Activated CD4-positive, alpha-beta T cell treated with anti-CD3 and anti-CD28 coated beads for 48 hours (primary cell): ENCODE results near the gene NEK1.
"Not testable (repeated sequence)": the region's sequence is repeated elsewhere in the genome, so short reads cannot be mapped to it uniquely, and the experiment has no call there.

Experiments used
- DNase-seq: peaks from one replicate; pipeline ENCODE4 v3.0.0-alpha.2; 2020

Gene NEK1

DNA sequence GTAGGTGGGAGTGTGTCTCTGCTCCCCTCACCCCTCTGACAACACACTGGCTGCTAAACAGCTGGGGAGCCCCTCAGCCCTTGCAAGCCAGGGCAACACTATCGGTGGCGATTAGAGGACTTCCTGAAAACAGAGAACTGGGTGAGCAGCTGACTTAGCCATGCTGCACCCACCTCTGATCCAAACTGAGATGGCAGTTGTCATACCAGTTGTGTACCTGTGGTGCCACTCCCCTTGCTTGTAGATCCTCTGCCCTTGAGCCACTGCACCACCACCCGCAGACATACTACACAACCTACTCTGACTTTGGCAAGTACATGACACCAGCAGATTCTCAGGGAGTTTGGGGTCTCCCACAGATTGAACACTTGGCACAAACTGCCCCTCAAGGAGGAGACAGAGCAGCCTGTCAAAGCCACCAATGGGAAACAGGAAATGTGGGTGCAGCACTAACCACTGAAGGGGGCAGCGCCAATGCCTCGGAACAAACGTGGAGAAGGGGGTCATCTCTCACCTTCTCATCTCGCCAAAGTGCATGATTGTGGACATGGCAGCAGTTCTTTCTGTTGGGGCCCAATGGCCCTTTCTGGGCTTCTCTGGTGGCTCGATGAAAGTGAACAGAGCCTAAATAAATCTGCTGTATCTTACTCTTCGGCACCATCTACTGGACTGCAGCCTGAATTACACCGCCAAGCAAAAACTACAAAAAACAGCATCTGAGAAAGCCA lies 119.8 kb downstream of the NEK1 start:
- DNase-seq, result peak; percentile 29

DNA sequence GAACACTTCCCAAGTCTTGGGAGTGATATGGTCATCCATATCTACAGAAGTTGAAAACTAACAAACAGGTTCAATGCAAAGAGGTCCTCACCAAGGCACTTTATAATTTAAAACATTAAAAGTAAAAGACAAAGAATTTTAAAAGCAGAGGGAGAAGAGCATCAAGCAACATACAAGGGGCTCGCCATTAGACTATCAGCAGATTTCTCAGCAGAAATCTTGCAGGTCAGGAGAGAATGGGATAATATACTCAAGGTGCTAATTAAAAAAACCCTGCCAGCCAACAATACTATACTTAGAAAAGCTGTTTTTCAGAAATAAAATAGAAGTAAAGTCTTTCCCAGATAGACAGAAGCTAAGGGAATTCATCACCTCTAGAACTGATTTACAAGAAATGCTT lies 121.2 kb downstream of the NEK1 start:
- no peak for DNase-seq

DNA sequence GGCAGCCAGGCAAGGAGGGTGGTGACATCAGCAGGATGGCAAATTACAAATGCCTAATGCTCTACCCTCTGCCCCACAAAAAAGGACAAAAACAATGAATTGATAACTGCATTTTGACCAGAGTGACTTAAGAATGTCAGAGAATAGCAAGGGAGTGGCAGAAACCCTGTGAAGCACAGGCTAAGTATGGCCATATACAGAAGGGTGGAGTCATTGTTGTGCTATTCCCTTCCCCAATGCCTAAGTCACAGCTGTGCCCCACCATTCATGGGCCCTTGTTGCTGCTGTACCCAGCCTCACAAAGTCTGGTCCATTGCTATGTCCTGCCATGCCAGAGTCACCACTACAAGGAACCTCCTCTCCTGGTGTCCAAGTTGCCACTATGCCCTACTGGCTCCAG lies 123.1 kb downstream of the NEK1 start:
- DNase-seq, result no peak

DNA sequence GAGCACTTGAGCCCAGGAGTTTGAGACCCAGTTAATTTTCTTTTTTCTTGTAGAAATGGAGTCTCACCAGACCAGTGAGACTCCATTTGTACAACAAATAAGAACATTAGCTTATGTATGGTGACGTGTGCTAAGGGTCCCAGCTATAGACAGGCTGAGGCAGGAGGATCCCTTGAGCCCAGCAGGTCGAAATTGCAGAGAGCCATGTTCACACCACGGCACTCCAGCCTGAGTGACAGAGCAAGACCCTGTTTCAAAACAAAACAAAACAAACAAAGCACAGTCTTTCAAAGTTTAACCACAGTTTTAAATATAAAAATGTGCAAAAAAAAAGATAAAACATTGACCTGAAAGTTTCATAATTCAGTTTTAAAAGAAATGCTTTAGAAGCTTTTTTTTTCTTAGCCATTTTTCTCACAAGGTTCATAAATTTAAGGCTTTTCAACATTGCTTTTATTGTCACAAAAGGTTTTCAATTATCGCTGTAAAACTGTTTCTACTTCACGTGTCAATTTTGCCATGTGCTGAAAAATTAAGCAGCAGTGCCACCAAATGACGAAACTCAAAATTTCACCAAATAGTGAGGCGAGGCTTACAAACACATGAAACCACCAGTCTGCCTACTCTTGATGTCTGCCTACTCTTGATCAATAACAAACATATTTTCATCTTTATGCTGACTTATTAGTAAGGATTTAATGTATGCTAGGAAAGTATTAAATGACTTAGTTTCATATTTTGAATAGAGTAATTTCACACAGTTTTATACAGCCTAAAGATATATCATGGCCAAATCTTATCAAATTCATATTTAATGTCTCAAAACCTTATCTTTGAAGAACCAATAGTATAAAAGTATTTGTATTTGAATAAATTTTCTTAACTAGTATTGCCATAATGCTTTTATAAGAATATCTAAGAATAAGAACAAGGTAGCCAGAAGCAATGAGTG lies 126.3 kb downstream of the NEK1 start:
- DNase-seq, result peak; percentile 24

DNA sequence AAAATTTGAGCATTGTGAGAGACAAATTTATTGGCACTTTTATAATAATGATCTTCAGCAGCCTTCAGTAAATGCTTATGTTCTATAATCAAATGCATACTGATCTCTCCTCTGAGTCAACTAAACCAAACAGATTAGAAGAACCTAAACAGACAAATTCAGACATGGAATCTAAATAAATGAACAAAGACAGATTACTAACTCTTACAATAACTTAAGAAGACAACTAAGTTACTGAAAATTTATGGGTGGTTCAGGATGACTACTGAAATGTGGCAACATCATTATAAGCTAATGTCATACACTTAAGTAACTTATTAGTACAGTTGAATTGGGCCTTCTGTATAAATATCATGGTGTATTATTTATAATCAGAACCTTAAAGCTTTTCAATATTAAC lies 127.3 kb downstream of the NEK1 start:
- no peak for DNase-seq

DNA sequence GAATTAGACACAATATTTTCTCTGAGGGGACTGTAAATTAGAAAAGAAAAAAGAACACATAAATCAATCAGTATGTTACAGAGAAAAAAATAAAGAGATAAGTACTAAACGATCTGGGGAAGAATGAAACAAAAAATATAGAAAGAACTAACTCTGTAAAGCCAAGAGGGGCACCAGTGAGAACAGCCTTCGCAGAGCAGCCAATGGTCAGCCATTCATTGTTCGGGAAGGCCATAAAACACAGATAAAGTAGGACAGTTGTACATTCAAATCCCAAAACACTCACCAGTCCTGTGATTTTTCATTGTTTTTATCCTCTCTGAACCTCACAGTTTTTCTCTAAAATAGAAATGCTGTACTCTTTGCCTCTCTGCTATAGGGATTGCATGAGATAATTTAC lies 127.9 kb downstream of the NEK1 start:
- no peak for DNase-seq

DNA sequence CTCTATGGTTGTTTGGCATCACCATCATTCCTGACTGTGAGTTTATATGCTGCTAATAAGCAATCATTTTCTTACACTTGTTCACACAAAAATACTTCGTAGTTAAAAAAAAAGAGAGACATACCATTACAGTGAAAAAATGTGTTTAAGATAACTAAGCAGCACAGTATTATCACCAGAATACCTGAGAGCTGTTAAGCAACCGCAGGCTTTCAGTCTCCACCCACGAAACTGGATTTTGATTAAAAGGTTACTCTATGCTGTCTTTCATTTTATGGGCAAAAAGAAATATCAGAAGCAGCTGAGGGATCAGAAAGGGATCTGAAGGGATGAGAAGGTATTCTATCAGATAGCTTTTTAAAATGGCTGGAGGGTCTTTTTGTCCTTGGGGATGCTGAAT lies 148.3 kb downstream of the NEK1 start:
- no peak for DNase-seq

DNA sequence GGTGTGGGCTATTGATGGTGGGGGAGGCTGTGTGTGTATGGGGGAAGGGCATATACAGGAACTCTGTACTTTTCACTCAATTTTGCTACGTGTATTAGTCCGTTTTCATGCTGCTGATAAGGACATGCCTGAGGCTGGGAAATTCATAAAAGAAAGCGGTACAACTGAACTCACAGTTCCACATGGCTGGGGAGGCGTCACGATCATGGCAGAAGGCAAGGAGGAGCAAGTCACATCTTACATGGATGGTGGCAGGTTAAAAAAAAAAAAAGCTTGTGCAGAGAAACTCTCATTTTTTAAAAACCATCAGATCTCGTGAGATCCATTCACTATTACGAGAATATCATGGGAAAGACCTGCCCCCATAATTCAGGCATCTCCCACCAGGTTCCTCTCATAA lies 152.3 kb downstream of the NEK1 start:
- no peak for DNase-seq

DNA sequence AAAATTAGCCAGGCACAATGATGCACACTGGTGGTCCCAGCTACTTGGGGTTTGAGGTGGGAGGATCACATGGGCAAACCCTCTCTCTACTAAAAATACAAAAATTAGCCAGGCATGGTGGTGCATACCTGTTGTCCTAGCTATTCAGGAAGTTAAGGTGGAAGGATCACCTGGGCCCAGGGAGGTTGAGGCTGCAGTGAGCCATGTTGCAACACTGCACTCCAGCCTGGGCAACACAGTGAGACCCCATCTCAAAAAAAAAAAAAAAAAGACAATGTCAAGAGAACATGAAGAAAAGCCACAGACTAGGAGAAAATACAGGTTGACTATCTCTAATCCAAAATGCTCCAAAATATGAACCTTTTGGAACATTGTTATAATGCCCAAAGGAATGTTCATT lies 153.8 kb downstream of the NEK1 start:
- DNase-seq, result no peak

DNA sequence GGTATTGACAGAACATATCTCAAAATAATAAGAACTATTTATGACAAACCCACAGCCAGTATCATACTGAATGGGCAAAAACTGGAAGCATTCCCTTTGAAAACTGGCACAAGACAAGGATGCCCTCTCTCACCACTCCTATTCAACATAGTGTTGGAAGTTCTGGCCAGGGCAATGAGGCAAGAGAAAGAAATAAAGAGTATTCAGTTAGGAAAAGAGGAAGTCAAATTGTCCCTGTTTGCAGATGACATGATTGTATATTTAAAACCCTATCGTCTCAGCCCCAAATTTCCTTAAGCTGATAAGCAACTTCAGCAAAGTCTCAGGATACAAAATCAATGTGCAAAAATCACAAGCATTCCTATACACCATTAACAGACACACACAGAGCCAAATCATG lies 159.7 kb downstream of the NEK1 start:
- DNase-seq, result not testable (repeated sequence)

DNA sequence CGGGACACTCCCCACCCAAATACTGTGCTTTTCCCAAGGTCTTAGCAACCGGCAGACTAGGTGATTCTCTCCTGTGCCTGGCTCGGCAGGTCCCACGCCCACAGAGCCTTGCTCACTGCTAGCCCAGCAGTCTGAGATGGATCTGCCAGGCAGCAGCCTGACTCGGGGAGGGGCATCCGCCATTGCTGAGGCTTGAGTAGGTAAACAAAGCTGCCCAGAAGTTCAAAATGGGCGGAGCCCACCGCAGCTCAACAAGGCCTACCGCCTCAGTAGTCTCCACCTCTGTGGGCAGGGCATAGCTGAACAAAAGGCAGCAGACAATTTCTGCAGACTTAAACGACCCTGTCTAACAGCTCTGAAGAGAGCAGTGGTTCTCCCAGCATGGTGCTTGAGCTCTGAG lies 163.4 kb downstream of the NEK1 start:
- DNase-seq, result not testable (repeated sequence)

DNA sequence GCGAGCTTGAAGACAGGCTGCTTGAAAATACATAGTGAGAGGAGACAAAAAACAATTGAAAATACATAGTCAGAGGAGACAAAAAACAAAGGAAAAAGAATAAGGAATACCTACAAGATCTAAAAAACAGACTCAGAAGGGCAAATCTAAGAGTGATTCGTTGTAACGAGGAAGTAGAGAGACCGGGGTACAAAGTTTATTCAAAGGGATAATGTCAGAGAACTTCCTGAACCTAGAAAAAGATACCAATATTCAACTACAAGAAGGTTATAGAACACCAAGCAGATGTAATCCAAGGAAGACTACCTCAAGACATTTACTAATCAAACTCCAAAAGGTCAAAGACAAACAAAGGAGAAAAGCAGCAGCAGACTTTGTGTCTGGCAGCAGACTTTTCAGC lies 165.6 kb downstream of the NEK1 start:
- no peak for DNase-seq

DNA sequence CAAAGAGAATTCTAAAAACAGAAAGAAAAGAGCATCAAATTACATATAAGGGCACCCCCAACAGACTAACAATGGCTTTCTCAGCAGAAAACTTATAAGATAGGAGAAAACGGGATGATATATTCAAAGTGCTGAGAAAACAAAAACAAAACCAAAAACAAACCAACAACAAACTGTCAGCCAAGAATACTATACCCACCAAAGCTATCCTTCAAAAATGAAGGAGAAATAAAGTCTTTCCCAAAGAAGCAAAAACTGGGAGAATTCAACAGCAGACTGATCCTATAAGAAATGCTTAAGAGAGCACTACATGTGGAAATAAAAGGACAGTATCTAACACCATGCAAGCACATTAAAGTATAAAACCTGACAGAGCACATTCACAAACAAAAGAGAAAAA lies 168.6 kb downstream of the NEK1 start:
- DNase-seq, result no peak

DNA sequence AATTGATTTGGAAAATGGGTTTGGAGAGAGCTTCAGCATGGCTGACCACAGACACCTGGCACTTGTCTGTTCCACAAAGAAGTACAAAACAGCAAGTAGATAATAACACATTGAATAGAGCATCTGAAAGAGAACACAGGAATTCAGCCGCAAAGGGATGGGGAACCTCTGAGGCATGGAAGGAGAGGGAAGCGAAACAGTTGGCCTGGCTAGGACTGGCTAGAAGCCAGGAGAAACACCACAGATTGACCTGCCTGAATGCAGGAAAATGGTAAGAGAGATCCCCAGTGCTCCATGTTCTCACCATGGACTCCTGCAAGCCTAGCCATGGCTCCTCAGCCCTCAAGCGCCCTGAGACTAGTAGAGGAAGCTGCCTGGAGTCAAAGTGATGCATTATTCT lies 171.9 kb downstream of the NEK1 start:
- DNase-seq, result no peak

DNA sequence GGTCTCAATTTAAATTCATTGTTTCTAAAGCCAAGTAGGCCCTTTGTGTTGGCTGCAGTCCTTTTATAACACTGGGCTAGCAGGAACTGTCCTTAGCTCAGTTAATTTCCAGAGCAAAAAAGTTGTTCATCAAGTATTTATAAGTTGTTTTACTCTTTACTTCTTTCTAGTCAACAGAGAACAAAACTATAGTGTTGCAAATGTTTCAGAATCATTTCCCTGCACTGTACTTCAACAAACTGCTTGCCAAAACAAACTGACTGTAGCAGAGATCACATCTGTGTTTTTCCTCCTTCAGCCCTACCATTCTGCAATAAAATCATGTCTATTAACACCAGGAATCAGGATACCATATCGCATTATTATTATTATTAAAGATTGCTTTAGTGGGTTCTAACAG lies 173.1 kb downstream of the NEK1 start:
- no peak for DNase-seq

DNA sequence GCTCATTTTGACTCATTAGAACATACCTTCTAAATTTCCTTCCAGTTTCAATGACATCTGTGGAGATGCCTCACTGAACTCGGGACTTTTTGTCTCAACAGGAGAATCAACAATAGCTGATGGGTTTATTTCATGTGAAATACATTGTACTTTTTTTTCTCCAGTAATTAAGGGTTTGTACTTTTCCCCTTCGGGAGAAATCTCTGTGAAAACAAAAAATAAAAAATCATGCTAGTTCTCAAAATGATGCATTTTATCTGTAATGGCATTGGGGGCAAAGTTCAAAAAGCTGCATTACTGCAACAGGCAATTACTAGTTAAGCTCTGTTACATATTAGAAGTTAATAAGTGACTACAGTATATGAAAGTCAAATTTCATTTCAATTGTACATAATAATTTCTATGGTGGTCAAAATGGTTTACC lies 174.3 kb downstream of the NEK1 start:
- no peak for DNase-seq

DNA sequence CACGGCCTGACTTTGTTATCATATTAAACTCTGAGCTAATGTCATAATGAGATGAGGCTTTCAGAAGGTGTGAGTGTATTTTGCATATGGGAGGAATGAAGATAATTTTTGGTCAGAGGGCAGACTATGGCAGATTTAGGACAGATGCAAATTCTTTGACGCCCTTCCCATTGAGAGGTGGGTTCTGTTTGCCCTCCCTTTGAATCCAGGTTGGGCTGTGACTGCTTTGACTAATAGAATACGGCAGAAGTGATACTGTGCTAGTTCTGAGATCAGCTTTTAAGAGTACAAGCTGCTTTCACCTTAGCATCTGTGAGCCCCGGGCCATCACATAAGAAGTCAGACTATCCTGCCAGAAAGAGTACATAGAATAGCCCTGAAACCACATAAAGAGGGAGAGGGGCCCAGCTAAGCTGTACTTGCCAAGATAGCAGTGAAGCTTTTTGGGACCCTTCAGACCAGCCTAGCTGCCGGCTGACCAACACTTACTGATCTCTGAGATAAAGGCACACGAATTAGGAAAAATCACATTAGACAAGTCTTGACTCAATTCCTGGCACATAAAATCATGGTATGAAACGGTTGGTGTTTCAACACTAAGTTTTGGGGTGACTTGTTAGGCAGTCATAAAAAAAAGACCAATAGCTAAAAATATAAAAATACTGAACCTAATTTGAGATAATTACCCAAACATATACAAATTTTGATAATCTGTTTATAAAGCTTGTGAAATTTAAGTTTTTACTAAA lies 174.9 kb downstream of the NEK1 start:
- no peak for DNase-seq

DNA sequence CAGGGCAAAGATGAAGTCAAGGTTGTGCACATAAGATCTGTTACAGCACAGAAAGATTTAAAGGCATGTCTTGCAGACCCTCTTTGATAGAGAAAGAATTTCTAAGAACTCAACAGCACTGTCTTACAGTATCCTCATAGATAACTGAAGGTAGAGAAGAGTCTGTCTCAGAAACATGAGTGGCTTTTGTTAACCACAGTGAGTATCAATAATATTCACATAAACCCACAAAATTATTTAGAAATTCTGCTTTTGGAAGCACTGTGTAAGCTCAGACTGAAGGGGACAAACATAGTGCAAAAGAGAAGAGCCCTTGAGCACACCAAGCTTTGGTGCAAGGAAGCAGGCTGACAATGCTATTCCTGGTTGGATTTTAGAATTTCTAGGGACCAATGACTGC lies 175.6 kb downstream of the NEK1 start:
- DNase-seq, result no peak

DNA sequence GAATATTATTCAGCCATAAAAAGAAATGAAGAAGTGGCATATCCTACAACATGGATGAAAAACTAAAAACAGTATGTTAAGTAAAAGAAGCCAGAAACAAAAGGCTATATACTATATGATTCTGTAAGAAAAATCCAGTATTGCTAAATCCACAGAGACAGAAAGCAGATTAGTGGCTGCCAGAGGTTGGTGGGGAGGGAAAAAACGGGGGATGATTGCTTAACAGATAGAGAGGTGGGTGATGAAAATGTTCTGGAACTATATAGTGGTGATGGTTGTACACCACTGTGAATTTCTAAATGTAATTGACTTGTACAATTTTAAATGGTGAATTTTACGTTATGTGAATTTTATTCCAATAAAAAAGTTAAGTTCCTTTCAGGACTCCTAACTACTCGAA lies 184.0 kb downstream of the NEK1 start:
- DNase-seq, result no peak

DNA sequence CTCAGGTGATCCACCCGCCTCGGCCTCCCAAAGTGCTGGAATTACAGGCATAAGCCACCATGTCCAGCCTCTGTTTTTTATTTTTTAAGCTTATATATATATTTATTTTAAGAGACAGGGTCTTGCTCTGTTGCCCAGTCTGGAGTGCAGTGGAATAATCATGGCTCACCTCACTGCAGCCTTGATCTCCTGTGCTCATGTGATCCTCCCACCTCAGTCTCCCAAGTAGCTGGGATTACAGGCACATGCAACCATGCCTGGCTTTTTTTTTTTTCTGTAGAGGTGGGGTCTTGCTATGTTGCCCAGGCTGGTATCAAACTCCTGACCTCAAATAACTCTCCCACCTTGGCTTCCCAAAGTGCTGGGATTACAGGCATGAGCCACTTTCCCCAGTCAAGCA lies 184.7 kb downstream of the NEK1 start:
- not testable (repeated sequence) for DNase-seq

DNA sequence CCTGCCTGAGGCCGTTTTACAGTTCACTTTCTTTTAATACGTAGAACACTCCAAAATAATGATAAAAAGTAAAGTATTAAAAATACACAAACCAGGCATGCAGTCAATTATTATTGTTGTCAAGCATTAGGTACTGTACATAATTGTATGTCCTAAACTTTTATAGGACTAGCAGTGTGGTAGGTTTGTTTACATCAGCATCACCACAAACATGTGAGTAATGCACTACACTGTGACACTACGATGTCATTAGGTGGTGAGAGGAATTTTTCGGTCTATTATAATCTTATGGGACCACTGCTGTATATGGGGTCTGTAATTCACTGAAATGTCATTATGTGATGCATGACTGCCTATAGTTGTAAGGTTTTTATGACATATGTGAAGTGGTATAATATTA lies 192.1 kb downstream of the NEK1 start:
- DNase-seq, result no peak

DNA sequence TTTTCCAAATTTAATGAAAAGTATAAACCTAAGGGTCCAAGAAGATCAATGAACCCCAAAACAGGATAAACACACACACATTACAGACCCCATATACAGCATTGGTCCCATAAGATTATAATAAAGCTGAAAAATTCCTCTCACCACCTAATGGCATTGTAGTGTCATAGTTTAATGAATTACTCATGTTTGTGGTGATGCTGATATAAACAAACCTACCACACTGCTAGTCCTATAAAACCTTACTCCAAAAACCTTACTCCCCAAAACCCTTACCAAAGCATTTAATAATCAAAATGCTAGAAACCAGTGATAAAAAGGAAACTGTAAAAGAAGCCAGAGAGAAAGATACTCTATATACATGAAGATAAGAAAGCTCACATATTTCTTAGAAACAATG lies 193.5 kb downstream of the NEK1 start:
- no peak for DNase-seq

DNA sequence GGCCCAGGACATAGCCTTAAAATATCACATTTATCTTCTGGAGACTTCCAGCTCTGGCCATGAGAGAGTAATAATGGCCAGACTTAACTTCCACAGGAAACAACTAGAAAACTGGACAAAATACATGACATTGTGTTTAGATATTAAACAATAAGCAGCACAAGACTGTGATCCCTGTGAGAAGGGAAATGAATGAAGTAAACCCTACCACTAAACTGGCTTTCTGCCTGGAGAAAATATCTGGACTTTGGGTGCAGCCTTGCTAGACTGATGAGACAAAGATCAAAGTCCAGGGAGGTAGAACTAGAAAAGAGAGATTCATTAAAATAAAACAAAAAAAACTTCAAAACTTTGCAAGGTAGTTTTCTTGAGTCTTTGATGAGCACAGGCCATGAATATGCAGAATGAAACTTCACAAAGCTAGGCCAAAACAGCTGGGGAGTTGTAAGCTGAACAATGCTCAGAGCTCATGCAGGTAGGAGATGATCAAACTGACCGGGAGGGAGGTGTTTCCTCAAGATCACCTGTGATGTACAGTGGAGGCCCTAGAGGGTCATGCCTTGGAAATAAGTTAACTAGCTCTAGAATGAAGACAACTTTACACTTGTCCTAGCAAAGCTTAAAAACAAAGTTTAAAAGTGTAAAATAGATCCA lies 194.6 kb downstream of the NEK1 start:
- no peak for DNase-seq
